Upper lobe of left lung (tissue), 4 donors: ENCODE data around the gene PDE4A.
A peak's percentile ranks its signal among the peaks of the same experiment; 100 is the strongest.

Source experiments
- CTCF ChIP-seq, 6 experiments: fragments of 450-650 bp in 4 of 6; fragments of 200-600 bp in 2 of 6; sonication (generic) in 2 of 6; IDR thresholded peaks; one replicate each; pipeline ENCODE4 v1.5.1; 2016 to 2019; ENCODE audit warnings: antibody characterized with exemption in 6 of 6
- POLR2AphosphoS5 ChIP-seq, 2 donors: sonication (generic); formaldehyde crosslinking; IDR thresholded peaks; one replicate each; pipeline ENCODE4 v1.5.1; 2017; ENCODE audit warnings: antibody characterized with exemption in 2 of 2

- TF ChIP-seq POLR2AphosphoS5 (IDR thresholded peaks at IDR 0.05) (no peak), CTCF (IDR thresholded peaks at IDR 0.05) (peak; percentile 49 to 69 (median 55))
These were observed 90.0 kb downstream of the PDE4A start for GRCh38 chr19:10510301-10510802.
